Naive thymus-derived CD4-positive, alpha-beta T cell (primary cell): ENCODE results near the gene TNRC6B. TPM values are rescaled to one million over a fixed set of nuclear protein-coding genes. Genes with fewer than 3 reads are reported as not detected.
"Not testable (repeated sequence)": the region's sequence is repeated elsewhere in the genome, so short reads cannot be mapped to it uniquely, and the experiment has no call there.

Source experiments
- ATAC-seq: fragments of 150-1000 bp; cut with Tn5 transposase; 2 replicates; pipeline ENCODE4 v1.10.0; 2021; ENCODE audit warnings: mild to moderate bottlenecking, moderate library complexity
- CTCF ChIA-PET: fragments of 350-600 bp; sonication (Branson Sonifier 250); formaldehyde crosslinking; loops from one replicate; lab custom pipeline; 2021; ENCODE audit warnings: antibody characterized with exemption; lab: Charles Lee
- POLR2A ChIA-PET: fragments of 350-600 bp; sonication (Branson Sonifier 250); formaldehyde crosslinking; loops from one replicate; lab custom pipeline; 2021; ENCODE audit warnings: antibody characterized with exemption, inconsistent platforms; lab: Charles Lee
- DNase-seq, 9 donors: peaks; one replicate each; pipeline versions ENCODE4 v3.0.0 to v3.0.0-alpha.2; 2020 to 2022; ENCODE audit warnings: mixed read lengths in 1 of 9
- H3K27ac ChIP-seq: one replicate; pipeline ENCODE4 v1.7.0; 2013; ENCODE audit warnings: mild to moderate bottlenecking, low read depth, low read length, moderate library complexity
- H3K27me3 ChIP-seq, 2 donors: one replicate each; pipeline ENCODE4 v1.7.0; 2013; ENCODE audit warnings: low read length in 2 of 2, mild to moderate bottlenecking in 2 of 2, moderate library complexity in 2 of 2; ENCODE audit not compliant: control insufficient read depth in 2 of 2, insufficient read depth in 2 of 2
- H3K36me3 ChIP-seq, 3 experiments: 1 replicate in 2 of 3; 2 replicates in 1 of 3; pipeline ENCODE4 v1.7.0; 2013; ENCODE audit warnings: low read length in 3 of 3, mild to moderate bottlenecking in 3 of 3, moderate library complexity in 1 of 3; ENCODE audit not compliant: insufficient read depth in 3 of 3, control insufficient read depth in 2 of 3
- H3K4me1 ChIP-seq, 2 donors: one replicate each; pipeline ENCODE4 v1.7.0; 2013; ENCODE audit warnings: low read length in 2 of 2, mild to moderate bottlenecking in 2 of 2, moderate library complexity in 1 of 2; ENCODE audit not compliant: control insufficient read depth in 2 of 2, insufficient read depth in 2 of 2
- H3K4me3 ChIP-seq: 2 replicates; pipeline ENCODE4 v1.7.0; 2013; ENCODE audit warnings: mild to moderate bottlenecking, low read length
- H3K9me3 ChIP-seq, 3 experiments: 1 replicate in 2 of 3; 2 replicates in 1 of 3; pipeline ENCODE4 v1.7.0; 2013; ENCODE audit warnings: low read length in 3 of 3; ENCODE audit not compliant: control insufficient read depth in 2 of 3
- H3K27ac Mint-ChIP-seq, 9 donors: one replicate each; pipeline ENCODE4 v1.8.0; 2020 to 2022; ENCODE audit warnings: mixed read lengths in 9 of 9, mild to moderate bottlenecking in 8 of 9, moderate library complexity in 5 of 9, inconsistent platforms in 2 of 9
- H3K27me3 Mint-ChIP-seq, 5 donors: one replicate each; pipeline ENCODE4 v1.8.0; 2021 to 2022; ENCODE audit warnings: mixed read lengths in 5 of 5, mild to moderate bottlenecking in 1 of 5
- H3K36me3 Mint-ChIP-seq, 5 donors: one replicate each; pipeline ENCODE4 v1.8.0; 2020 to 2022; ENCODE audit warnings: mixed read lengths in 5 of 5, mild to moderate bottlenecking in 3 of 5, inconsistent platforms in 1 of 5
- H3K4me1 Mint-ChIP-seq, 7 donors: one replicate each; pipeline ENCODE4 v1.8.0; 2020 to 2022; ENCODE audit warnings: mixed read lengths in 7 of 7, mild to moderate bottlenecking in 3 of 7, inconsistent platforms in 1 of 7
- H3K4me3 Mint-ChIP-seq, 10 donors: one replicate each; pipeline ENCODE4 v1.8.0; 2020 to 2022; ENCODE audit warnings: mild to moderate bottlenecking in 10 of 10, mixed read lengths in 10 of 10, moderate library complexity in 6 of 10, inconsistent platforms in 2 of 10
- H3K9me3 Mint-ChIP-seq, 11 donors: one replicate each; pipeline ENCODE4 v1.8.0; 2020 to 2022; ENCODE audit warnings: mixed read lengths in 11 of 11, mild to moderate bottlenecking in 4 of 11, inconsistent platforms in 1 of 11, moderate library complexity in 1 of 11
- intact Hi-C, 2 donors: fragments of 100-400 bp; cut with micrococcal nuclease; formaldehyde crosslinking; loops; one replicate each; pipeline ENCODE4 v1.15.1; 2023
- polyA plus RNA-seq, 2 donors: library from polyadenylated mRNA; unstranded; fragments of 300-500 nt; fragmentation: Illumina TruSeq; gene quantifications; one replicate each; pipeline ENCODE4 v1.2.3, GENCODE V29; 2021
- total RNA-seq, 6 experiments: library from RNA in 5 of 6; stranded (reverse) in 5 of 6; gene quantifications; 1 replicate in 5 of 6; 2 replicates in 1 of 6; pipeline ENCODE4 v1.2.3 and lab custom pipeline; 2021 to 2026

The TNRC6B gene
- total and polyA plus RNA-seq, 7 experiments from 2014 or later: 67.4 to 165 (median 136) TPM

GRCh38 chr22:40308999-40309573, 131.4 kb downstream of the TNRC6B start:
- ATAC-seq (no peak), DNase-seq (no peak)
- Histone ChIP-seq H3K4me1 (peaks cover 0 to 29% of the 10 kb centered on the region in 2 donors), H3K27ac (peak overlapping the region; percentile 45), H3K9me3 (no peaks in the 10 kb centered on the region), H3K27me3 (no peaks in the 10 kb centered on the region), H3K4me3 (no peak overlapping the region), H3K36me3 (peaks cover 20 to 51% (median 30%) of the 10 kb centered on the region in 3 experiments)
- Mint-ChIP-seq H3K27me3 (no peaks in the 10 kb centered on the region), H3K27ac (peak overlapping the region; percentile 28 to 86 (median 67)), H3K4me1 (peaks cover 28 to 60% (median 46%) of the 10 kb centered on the region in 7 donors), H3K36me3 (peaks cover 24 to 67% (median 51%) of the 10 kb centered on the region in 5 donors), H3K9me3 (peaks cover 0 to 1% (median 0%) of the 10 kb centered on the region in 11 donors), H3K4me3 (peak overlapping the region in 9 of 10 donors; percentile 6 to 71 (median 53))
- intact Hi-C loops: loop anchor here in 1 of 2 donors (2.0 to 5.0 kb wide), 4 partner anchors 18 to 38 kb away; partner anchors contain the start of gene ADSL
- ChIA-PET POLR2A (interaction anchor here (0.8 to 2.6 kb wide), 11 partner anchors 8 to 265 kb away, joined by 3 to 17 read pairs (median 4); partner anchors contain the start of gene ADSL), CTCF (interaction anchor here (1.4 kb wide), 2 partner anchors 38 kb away, joined by 3 to 6 read pairs; no protein-coding TSS in a partner anchor)

GRCh38 chr22:40309631-40310030, 131.9 kb downstream of the TNRC6B start:
- peaks cover 0 to 29% of the 10 kb centered on the region in 2 donors for H3K4me1 ChIP-seq
- Mint-ChIP-seq H3K27me3 (no peaks in the 10 kb centered on the region), H3K9me3 (peaks cover 0 to 1% (median 0%) of the 10 kb centered on the region in 11 donors), H3K4me3 (peak overlapping the region in 3 of 10 donors; percentile 15 to 61 (median 50)), H3K36me3 (peaks cover 29 to 70% (median 54%) of the 10 kb centered on the region in 5 donors), H3K4me1 (peaks cover 27 to 60% (median 47%) of the 10 kb centered on the region in 7 donors), H3K27ac (peak overlapping the region; percentile 14 to 86 (median 67))
- peaks cover 25 to 57% (median 35%) of the 10 kb centered on the region in 3 experiments for H3K36me3 ChIP-seq
- H3K27ac ChIP-seq: peak overlapping the region; percentile 45
- CTCF ChIA-PET: interaction anchor here (0.5 to 1.4 kb wide), 2 partner anchors 38 to 45 kb away, joined by 3 to 6 read pairs; no protein-coding TSS in a partner anchor
- DNase-seq: no peak
- POLR2A ChIA-PET: interaction anchor here (0.6 to 2.6 kb wide), 8 partner anchors 10 to 1231 kb away, joined by 3 to 17 read pairs (median 4); partner anchors contain the start of gene ADSL
- H3K9me3 ChIP-seq: no peaks in the 10 kb centered on the region
- no peak for ATAC-seq
- H3K27me3 ChIP-seq: no peaks in the 10 kb centered on the region
- intact Hi-C loops: loop anchor here in 1 of 2 donors (2.0 to 5.0 kb wide), 4 partner anchors 19 to 38 kb away; partner anchors contain the start of gene ADSL
- H3K4me3 ChIP-seq: no peak overlapping the region

- H3K4me1 ChIP-seq: peaks cover 0 to 29% of the 10 kb centered on the region in 2 donors
- Mint-ChIP-seq H3K27ac (peak overlapping the region in 8 of 9 donors; percentile 16 to 86 (median 69)), H3K4me3 (no peak overlapping the region), H3K4me1 (peaks cover 24 to 56% (median 49%) of the 10 kb centered on the region in 7 donors), H3K27me3 (no peaks in the 10 kb centered on the region), H3K36me3 (peaks cover 31 to 70% (median 52%) of the 10 kb centered on the region in 5 donors), H3K9me3 (peaks cover 0 to 1% (median 0%) of the 10 kb centered on the region in 11 donors)
- H3K9me3 ChIP-seq: no peaks in the 10 kb centered on the region
- CTCF ChIA-PET: interaction anchor here (0.5 to 0.8 kb wide), 2 partner anchors 38 to 45 kb away, joined by 3 read pairs; no protein-coding TSS in a partner anchor
- POLR2A ChIA-PET: interaction anchor here (0.6 to 2.6 kb wide), 7 partner anchors 9 to 1232 kb away, joined by 3 to 17 read pairs (median 4); partner anchors contain the start of gene ADSL
- ATAC-seq: no peak
- peaks cover 28 to 61% (median 41%) of the 10 kb centered on the region in 3 experiments for H3K36me3 ChIP-seq
- no peaks in the 10 kb centered on the region for H3K27me3 ChIP-seq
- intact Hi-C loops: no loop called here
- DNase-seq: no peak
- no peak overlapping the region for H3K27ac ChIP-seq
- H3K4me3 ChIP-seq: no peak overlapping the region
These were observed 132.5 kb downstream of the TNRC6B start for GRCh38 chr22:40310081-40310767.

- ATAC-seq (no peak), DNase-seq (no peak)
- Mint-ChIP-seq H3K27me3 (no peaks in the 10 kb centered on the region), H3K36me3 (peaks cover 33 to 70% (median 52%) of the 10 kb centered on the region in 5 donors), H3K9me3 (peaks cover 0 to 3% (median 0%) of the 10 kb centered on the region in 11 donors), H3K27ac (peak overlapping the region in 6 of 9 donors; percentile 45 to 85 (median 64)), H3K4me3 (no peak overlapping the region), H3K4me1 (peaks cover 25 to 56% (median 51%) of the 10 kb centered on the region in 7 donors)
- intact Hi-C loops: no loop called here
- H3K27me3 ChIP-seq: no peaks in the 10 kb centered on the region
- H3K4me1 ChIP-seq: peaks cover 0 to 29% of the 10 kb centered on the region in 2 donors
- H3K27ac ChIP-seq: no peak overlapping the region
- no peaks in the 10 kb centered on the region for H3K9me3 ChIP-seq
- ChIA-PET POLR2A (interaction anchor here (1.1 to 1.5 kb wide), 2 partner anchors 13 to 16 kb away, joined by 3 read pairs; no protein-coding TSS in a partner anchor), CTCF (interaction anchor here (0.8 kb wide), 1 partner anchor 37 kb away, joined by 3 read pairs; no protein-coding TSS in a partner anchor)
- no peak overlapping the region for H3K4me3 ChIP-seq
- peaks cover 33 to 66% (median 45%) of the 10 kb centered on the region in 3 experiments for H3K36me3 ChIP-seq
These were observed 133.0 kb downstream of the TNRC6B start for GRCh38 chr22:40310768-40311120.

GRCh38 chr22:40311646-40312045, 133.9 kb downstream of the TNRC6B start:
- peaks cover 36 to 75% (median 45%) of the 10 kb centered on the region in 3 experiments for H3K36me3 ChIP-seq
- H3K4me3 ChIP-seq, intact Hi-C loops, H3K4me3 Mint-ChIP-seq, H3K27me3 ChIP-seq, DNase-seq, H3K9me3 ChIP-seq, H3K9me3 Mint-ChIP-seq, H3K27me3 Mint-ChIP-seq, ATAC-seq: not testable (repeated sequence)
- ChIA-PET POLR2A (interaction anchor here (0.7 kb wide), 1 partner anchor 234 kb away, joined by 3 read pairs; no protein-coding TSS in a partner anchor), CTCF (interaction anchor here (0.9 kb wide), 1 partner anchor 21 kb away, joined by 4 read pairs; no protein-coding TSS in a partner anchor)
- peak overlapping the region; percentile 25 for H3K27ac ChIP-seq
- H3K4me1 ChIP-seq: peaks cover 0 to 29% of the 10 kb centered on the region in 2 donors
- peaks cover 35 to 75% (median 56%) of the 10 kb centered on the region in 5 donors for H3K36me3 Mint-ChIP-seq
- H3K27ac Mint-ChIP-seq: peak overlapping the region in 3 of 9 donors; percentile 26 to 84 (median 51)
- peaks cover 25 to 58% (median 49%) of the 10 kb centered on the region in 7 donors for H3K4me1 Mint-ChIP-seq

- H3K27ac ChIP-seq: peak overlapping the region; percentile 25
- Mint-ChIP-seq H3K4me1 (peaks cover 25 to 59% (median 48%) of the 10 kb centered on the region in 7 donors), H3K4me3 (no peak overlapping the region), H3K27me3 (no peaks in the 10 kb centered on the region), H3K27ac (peak overlapping the region in 8 of 9 donors; percentile 26 to 89 (median 78)), H3K9me3 (peaks cover 0 to 3% (median 0%) of the 10 kb centered on the region in 11 donors), H3K36me3 (peaks cover 39 to 78% (median 60%) of the 10 kb centered on the region in 5 donors)
- no peak for ATAC-seq
- H3K9me3 ChIP-seq: no peaks in the 10 kb centered on the region
- H3K36me3 ChIP-seq: peaks cover 38 to 78% (median 45%) of the 10 kb centered on the region in 3 experiments
- intact Hi-C loops: no loop called here
- H3K4me1 ChIP-seq: peaks cover 0 to 29% of the 10 kb centered on the region in 2 donors
- CTCF ChIA-PET: interaction anchor here (0.9 kb wide), 1 partner anchor 21 kb away, joined by 4 read pairs; no protein-coding TSS in a partner anchor
- no peak overlapping the region for H3K4me3 ChIP-seq
- POLR2A ChIA-PET: interaction anchor here (0.7 kb wide), 1 partner anchor 234 kb away, joined by 3 read pairs; no protein-coding TSS in a partner anchor
- DNase-seq: no peak
- H3K27me3 ChIP-seq: no peaks in the 10 kb centered on the region
These were observed 134.3 kb downstream of the TNRC6B start for GRCh38 chr22:40312050-40312449.
